Gastrocnemius medialis (tissue), 4 donors: Measurements from ENCODE around the gene RIMKLA. TPM values are rescaled to one million over a fixed set of nuclear protein-coding genes. Genes with fewer than 3 reads are reported as not detected.

Source experiments
- ATAC-seq, 2 donors: fragments of 150-250 bp; one replicate each; pipeline ENCODE4 v1.9.1; 2016
- DNase-seq, 2 donors: peaks; one replicate each; pipeline ENCODE4 v3.0.0-alpha.2; 2019
- H3K27ac ChIP-seq, 4 donors: fragments of 200-600 bp; sonication (generic); 1 replicate in 1 of 4; 2 replicates in 3 of 4; pipeline ENCODE4 v1.5.1; 2016 to 2018; ENCODE audit warnings: mild to moderate bottlenecking in 2 of 4, moderate library complexity in 1 of 4
- H3K27me3 ChIP-seq, 3 donors: fragments of 200-600 bp; sonication (generic) in 2 of 3; 1 replicate in 1 of 3; 2 replicates in 2 of 3; pipeline versions ENCODE4 v1.5.1 to v1.6.0; 2016 to 2019; ENCODE audit warnings: mild to moderate bottlenecking in 1 of 3, moderate library complexity in 1 of 3
- H3K36me3 ChIP-seq, 2 donors: fragments of 200-600 bp; sonication (generic) in 1 of 2; one replicate each; pipeline ENCODE4 v1.5.1; 2017 to 2018
- H3K4me1 ChIP-seq, 2 donors: fragments of 200-600 bp; sonication (generic) in 1 of 2; one replicate each; pipeline ENCODE4 v1.5.1; 2016 to 2017; ENCODE audit warnings: mild to moderate bottlenecking in 2 of 2
- H3K4me3 ChIP-seq, 4 donors: fragments of 200-600 bp; sonication (generic) in 3 of 4; 1 replicate in 1 of 4; 2 replicates in 3 of 4; pipeline ENCODE4 v1.5.1; 2016 to 2019; ENCODE audit warnings: mild to moderate bottlenecking in 2 of 4
- H3K9me3 ChIP-seq, 3 donors: fragments of 200-600 bp; sonication (generic) in 2 of 3; 1 replicate in 1 of 3; 2 replicates in 2 of 3; pipeline ENCODE4 v1.5.1; 2016 to 2019
- CTCF ChIP-seq, 5 experiments: fragments of 450-650 bp in 3 of 5; fragments of 200-600 bp in 2 of 5; sonication (generic) in 2 of 5; IDR thresholded peaks in 4 of 5; conservative IDR thresholded peaks in 1 of 5; 1 replicate in 4 of 5; 2 replicates in 1 of 5; pipeline ENCODE4 v1.5.1; 2016 to 2019; ENCODE audit warnings: antibody characterized with exemption in 5 of 5, mild to moderate bottlenecking in 3 of 5, moderate library complexity in 3 of 5
- POLR2A ChIP-seq, 2 donors: fragments of 450-650 bp; IDR thresholded peaks; one replicate each; pipeline ENCODE4 v1.6.1; 2017; ENCODE audit warnings: antibody characterized with exemption in 2 of 2, mild to moderate bottlenecking in 2 of 2, moderate library complexity in 2 of 2
- in situ Hi-C, 4 donors: fragments of 200-750 bp; cut with MboI; loops; one replicate each; pipeline versions ENCODE4 v1.15.0 to v1.8.0; 2017; ENCODE audit warnings: low sequenced_read_pairs in 4 of 4
- intact Hi-C: fragments of 100-400 bp; cut with DNase I; formaldehyde crosslinking; loops from one replicate; pipeline ENCODE4 v1.15.1; 2023; ENCODE audit warnings: low total_unique reads
- total RNA-seq, 4 donors: library from RNA; depleted of rRNA; stranded (reverse); fragments of >200 nt; gene quantifications; one replicate each; pipeline versions ENCODE4 v1.1.0 to v1.2.3, GENCODE V29; 2016

RIMKLA gene
- total RNA-seq, 4 donors from 2014 or later: 0.78 to 1.2 (median 0.85) TPM

- H3K9me3 ChIP-seq: no peaks in the 10 kb centered on the region
- no peak for TF ChIP-seq POLR2A (IDR thresholded peaks at IDR 0.05)
- no peak for TF ChIP-seq CTCF (IDR thresholded peaks at IDR 0.05 in 4 of 5, conservative IDR thresholded peaks at IDR 0.05 in 1 of 5)
- no peak overlapping the region for H3K27ac ChIP-seq
- H3K36me3 ChIP-seq: peaks cover 0 to under 1% of the 10 kb centered on the region in 2 donors
- in situ Hi-C loops: no loop called here
- ATAC-seq: no peak
- no peak overlapping the region for H3K4me3 ChIP-seq
- peaks cover 13 to 19% of the 10 kb centered on the region in 2 donors for H3K4me1 ChIP-seq
- intact Hi-C loops: loop anchor here (10.0 kb wide), 1 partner anchor 279 kb away; no protein-coding TSS in a partner anchor
- no peaks in the 10 kb centered on the region for H3K27me3 ChIP-seq
- DNase-seq: no peak
These were observed 72.8 kb downstream of the RIMKLA start for GRCh38 chr1:42453386-42453785.

GRCh38 chr1:42454403-42454802, 73.8 kb downstream of the RIMKLA start:
- intact Hi-C loops (loop anchor here (10.0 kb wide), 1 partner anchor 280 kb away; no protein-coding TSS in a partner anchor), in situ Hi-C loops (no loop called here)
- no peak overlapping the region for H3K27ac ChIP-seq
- H3K27me3 ChIP-seq: no peaks in the 10 kb centered on the region
- no peak overlapping the region for H3K4me3 ChIP-seq
- H3K36me3 ChIP-seq: peaks cover 0 to 11% of the 10 kb centered on the region in 2 donors
- H3K4me1 ChIP-seq: peaks cover 13 to 19% of the 10 kb centered on the region in 2 donors
- no peaks in the 10 kb centered on the region for H3K9me3 ChIP-seq
- TF ChIP-seq CTCF (IDR thresholded peaks at IDR 0.05 in 4 of 5, conservative IDR thresholded peaks at IDR 0.05 in 1 of 5) (no peak), POLR2A (IDR thresholded peaks at IDR 0.05) (no peak)
- ATAC-seq: no peak
- DNase-seq: no peak

- intact Hi-C loops: loop anchor here (5.0 to 10.0 kb wide), 2 partner anchors 281 to 716 kb away; partner anchors contain the start of genes CFAP57 and EBNA1BP2
- H3K4me1 ChIP-seq: peaks cover 13 to 19% of the 10 kb centered on the region in 2 donors
- peak within 1 kb of the TSS; percentile 86 to 99 (median 90) for H3K4me3 ChIP-seq
- H3K27ac ChIP-seq: peak within 1 kb of the TSS; percentile 90 to 95 (median 94)
- peak; percentile 67 to 79 for DNase-seq
- H3K9me3 ChIP-seq: no peaks in the 10 kb centered on the region
- TF ChIP-seq POLR2A (IDR thresholded peaks at IDR 0.05): peak in 1 of 2 donors; percentile 66
- TF ChIP-seq CTCF (IDR thresholded peaks at IDR 0.05 in 4 of 5, conservative IDR thresholded peaks at IDR 0.05 in 1 of 5): peak in 3 of 5 experiments; percentile 13 to 35 (median 16)
- H3K27me3 ChIP-seq: no peaks in the 10 kb centered on the region
- in situ Hi-C loops: no loop called here
- peaks cover 0 to 28% of the 10 kb centered on the region in 2 donors for H3K36me3 ChIP-seq
- peak; percentile 91 to 93 for ATAC-seq
These were observed 75.6 kb downstream of the RIMKLA start, which contains the start of the genes PPCS and ZMYND12 for GRCh38 chr1:42456010-42456753. PPCS (plus strand) TSS chr1:42456543; CDS start chr1:42456566, 23 bp downstream. ZMYND12 (minus strand) TSS chr1:42456022; CDS start chr1:42455997, 25 bp downstream.

GRCh38 chr1:42456754-42457089, 76.1 kb downstream of the RIMKLA start:
- H3K36me3 ChIP-seq: peaks cover 0 to 30% of the 10 kb centered on the region in 2 donors
- H3K9me3 ChIP-seq: no peaks in the 10 kb centered on the region
- intact Hi-C loops: loop anchor here (5.0 to 10.0 kb wide), 2 partner anchors 282 to 716 kb away; partner anchors contain the start of genes CFAP57 and EBNA1BP2
- DNase-seq (peak; percentile 17 to 19), ATAC-seq (peak; percentile 38 to 53)
- in situ Hi-C loops: no loop called here
- H3K27ac ChIP-seq: peak overlapping the region; percentile 90 to 95 (median 94)
- TF ChIP-seq CTCF (IDR thresholded peaks at IDR 0.05 in 4 of 5, conservative IDR thresholded peaks at IDR 0.05 in 1 of 5) (no peak), POLR2A (IDR thresholded peaks at IDR 0.05) (no peak)
- H3K4me3 ChIP-seq: peak overlapping the region; percentile 86 to 99 (median 90)
- peaks cover 13 to 19% of the 10 kb centered on the region in 2 donors for H3K4me1 ChIP-seq
- no peaks in the 10 kb centered on the region for H3K27me3 ChIP-seq
